ENCODE data around the gene MCF2L2. TPM values are rescaled to one million over a fixed set of nuclear protein-coding genes. Genes with fewer than 3 reads are reported as not detected.
"Not testable (repeated sequence)": the region's sequence is repeated elsewhere in the genome, so short reads cannot be mapped to it uniquely, and the experiment has no call there.

MCF2L2 gene
- polyA plus RNA-seq, 1 donor from 2014 or later, result 0.15 TPM

DNA sequence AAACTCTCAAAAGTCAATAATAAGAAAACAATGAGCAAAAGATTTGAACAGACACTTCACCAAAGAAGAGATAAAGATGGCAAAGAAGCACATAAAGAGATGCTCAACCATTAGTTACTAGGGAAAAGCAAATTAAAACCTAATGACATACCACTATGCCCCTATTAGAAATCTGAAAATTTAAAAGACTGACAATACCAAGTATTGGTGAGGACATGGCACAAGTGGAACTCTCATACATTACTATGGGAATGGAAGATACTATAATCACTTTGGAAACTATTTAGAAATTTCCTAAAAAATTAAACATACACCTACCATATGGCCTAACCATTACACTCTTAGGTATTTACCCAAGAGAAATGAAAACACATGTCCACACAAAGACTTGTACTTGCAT, 230.7 kb downstream of the MCF2L2 start:
- Mint-ChIP-seq H3K36me3 (peaks cover 3% of the 10 kb centered on the region), H3K27ac (no peak overlapping the region), H3K9me3 (peaks cover 2 to 16% (median 5%) of the 10 kb centered on the region in 3 donors), H3K4me1 (peaks cover 0 to 2% (median 0%) of the 10 kb centered on the region in 3 donors), H3K27me3 (peaks cover 16% of the 10 kb centered on the region), H3K4me3 (no peak overlapping the region)

DNA sequence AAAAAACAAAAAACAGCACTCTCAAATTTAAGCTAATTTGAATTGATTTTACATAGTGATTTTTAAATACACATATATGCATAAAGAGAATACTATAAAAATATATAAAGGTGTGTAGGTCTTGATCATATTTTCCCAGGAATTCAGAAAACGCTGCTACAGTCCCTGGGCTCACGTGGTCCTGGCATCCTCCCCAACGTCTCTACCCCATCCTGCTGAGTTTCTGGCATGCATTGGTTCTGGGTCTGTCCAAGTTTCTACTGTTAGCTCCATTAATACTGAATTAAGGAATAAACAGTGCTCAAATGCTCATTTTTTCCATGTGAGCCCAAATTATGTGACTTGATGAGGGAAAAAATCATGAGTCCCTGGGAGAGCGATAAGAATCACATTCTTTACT, 233.2 kb downstream of the MCF2L2 start:
- Mint-ChIP-seq H3K9me3 (peaks cover 0 to 9% (median 5%) of the 10 kb centered on the region in 3 donors), H3K36me3 (peaks cover 3% of the 10 kb centered on the region), H3K27ac (no peak overlapping the region), H3K4me3 (no peak overlapping the region), H3K27me3 (peaks cover 13% of the 10 kb centered on the region), H3K4me1 (no peaks in the 10 kb centered on the region)

DNA sequence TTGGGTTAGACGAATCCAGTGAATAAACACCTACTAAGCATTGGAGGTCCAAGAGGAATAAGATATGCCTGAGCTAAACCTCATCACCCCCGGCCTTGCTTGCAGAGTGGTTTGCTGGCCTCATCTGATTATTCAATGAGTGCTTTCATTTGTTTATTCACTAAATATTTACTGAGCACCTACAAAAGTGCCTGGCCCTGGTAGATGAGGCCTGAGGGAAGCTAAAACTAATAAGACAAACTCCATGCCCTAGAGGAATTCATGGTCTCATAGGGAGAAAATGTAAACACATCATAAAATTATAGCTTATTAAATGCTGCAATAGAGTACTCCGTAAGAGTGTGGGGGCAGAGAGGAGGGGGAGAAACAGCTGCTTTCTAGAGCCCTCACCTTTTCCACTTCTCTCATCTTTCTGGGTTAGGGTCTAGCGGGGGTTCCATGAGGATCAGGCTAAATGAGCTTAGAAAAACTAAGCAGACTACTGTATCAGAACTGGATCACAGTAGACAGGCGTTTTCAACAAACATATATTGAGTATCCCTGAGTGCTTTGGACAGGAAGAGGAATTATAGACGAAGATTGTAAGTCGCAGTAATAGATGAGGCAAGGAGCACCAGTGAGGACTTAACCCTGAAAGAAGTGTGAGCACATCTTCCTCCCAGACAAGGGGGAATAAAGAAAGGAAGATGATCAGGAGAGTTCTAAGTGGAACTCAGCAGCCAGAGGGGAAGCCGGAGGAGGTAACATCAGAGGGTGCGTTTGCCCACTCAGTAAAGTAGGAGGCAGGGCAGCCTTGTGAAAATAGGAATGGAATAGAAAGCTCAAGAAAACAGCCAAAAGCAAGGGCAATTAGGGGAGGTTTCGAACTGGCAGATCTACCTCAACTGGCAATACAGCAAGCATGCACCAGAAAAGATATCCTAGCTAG, 234.4 kb downstream of the MCF2L2 start:
- Mint-ChIP-seq H3K27me3 (peaks cover 13% of the 10 kb centered on the region), H3K4me3 (no peak overlapping the region), H3K27ac (peak overlapping the region in 1 of 3 donors; percentile 25), H3K4me1 (no peaks in the 10 kb centered on the region), H3K9me3 (peaks cover 0 to 8% (median 5%) of the 10 kb centered on the region in 3 donors), H3K36me3 (peaks cover 3% of the 10 kb centered on the region)

DNA sequence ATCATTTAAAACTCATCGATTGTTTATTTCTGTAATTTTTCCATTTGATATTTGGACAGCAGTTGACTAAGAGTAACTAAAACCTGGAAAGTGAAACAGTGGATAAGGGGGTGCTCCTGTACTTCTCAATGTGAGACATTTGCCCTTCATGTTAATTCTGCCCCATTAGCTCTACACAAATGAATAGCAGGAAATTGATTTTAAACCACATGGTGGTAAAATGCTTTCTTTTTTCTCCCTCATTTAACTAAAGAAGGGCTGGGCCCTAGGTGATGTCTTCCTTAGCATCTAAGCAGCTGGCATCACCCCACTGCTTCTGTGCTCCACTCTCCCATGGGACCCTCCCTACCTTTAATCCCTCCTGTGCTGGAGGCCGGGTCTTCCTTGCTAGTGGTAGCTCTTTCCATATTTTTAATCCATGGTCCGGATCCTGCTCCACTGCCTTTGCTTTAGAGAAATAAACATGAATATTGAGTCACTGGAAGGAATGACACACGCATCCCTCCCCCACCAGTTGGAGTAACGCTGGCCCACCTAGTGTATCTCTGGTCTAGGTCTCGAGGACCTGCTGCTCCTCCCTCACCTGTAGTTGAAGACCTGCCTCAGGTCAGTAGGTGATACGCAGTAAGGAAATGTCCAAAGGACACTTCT, 235.6 kb downstream of the MCF2L2 start:
- peaks cover 13% of the 10 kb centered on the region for H3K27me3 Mint-ChIP-seq
- H3K4me1 Mint-ChIP-seq, result no peaks in the 10 kb centered on the region

DNA sequence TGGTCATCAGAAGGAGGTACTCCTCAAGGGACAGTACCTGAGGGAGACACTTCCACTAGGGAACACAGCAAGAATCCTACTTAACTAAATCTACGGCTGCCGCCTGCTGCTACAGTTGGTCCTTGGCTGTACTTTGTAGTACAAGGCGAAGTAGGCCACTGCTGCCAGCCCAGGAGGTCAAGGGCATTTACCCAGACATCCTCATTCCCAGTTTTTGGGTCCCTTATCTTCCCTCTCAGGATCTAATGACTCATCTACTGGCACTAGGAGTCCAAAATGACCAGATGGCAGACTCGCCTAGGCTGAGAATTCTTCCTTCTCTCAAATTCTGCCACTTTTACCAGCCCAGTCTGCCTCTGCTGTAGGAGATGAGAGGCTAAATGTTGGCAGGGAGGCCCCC, 238.8 kb downstream of the MCF2L2 start:
- Mint-ChIP-seq H3K27me3 (peaks cover 8% of the 10 kb centered on the region), H3K4me1 (peaks cover 0 to 5% (median 0%) of the 10 kb centered on the region in 3 donors), H3K4me3 (no peak overlapping the region), H3K9me3 (peaks cover 0 to 2% (median 0%) of the 10 kb centered on the region in 3 donors), H3K36me3 (peaks cover 3% of the 10 kb centered on the region), H3K27ac (no peak overlapping the region)

More for the DNA sequence above, 235.6 kb downstream of the MCF2L2 start:
- Mint-ChIP-seq H3K4me3 (peak overlapping the region in 1 of 4 donors; percentile 13), H3K27ac (no peak overlapping the region), H3K9me3 (peaks cover 0 to 4% (median 2%) of the 10 kb centered on the region in 3 donors), H3K36me3 (peaks cover 3% of the 10 kb centered on the region)

DNA sequence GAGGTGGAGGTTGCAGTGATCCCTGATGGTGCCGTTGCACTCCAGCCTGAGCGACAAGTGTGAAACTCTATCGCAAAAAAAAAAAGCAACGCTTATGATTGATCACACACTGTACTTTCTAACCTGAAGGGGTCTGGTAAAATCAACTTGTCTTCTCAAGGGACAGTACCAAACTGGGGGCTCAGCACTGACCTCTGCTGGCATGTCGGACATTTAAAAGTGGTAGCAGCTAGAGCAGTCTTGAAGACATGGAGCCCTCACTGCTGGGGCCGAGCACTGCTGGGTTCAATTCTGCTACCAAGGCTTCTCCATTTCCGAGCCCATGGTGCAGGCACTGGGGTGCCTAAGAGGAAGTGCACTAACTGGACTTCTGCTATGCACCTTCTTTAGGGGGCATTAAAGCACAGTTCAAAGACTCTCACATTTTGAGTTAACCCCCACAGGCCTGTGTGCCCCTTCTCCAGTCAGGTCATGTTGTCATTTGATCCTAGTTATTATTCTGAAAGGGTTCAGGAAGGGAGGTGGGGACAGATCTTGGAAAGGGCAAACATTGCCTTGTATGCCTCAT, 239.4 kb downstream of the MCF2L2 start:
- no peaks in the 10 kb centered on the region for H3K36me3 Mint-ChIP-seq
- H3K27me3 Mint-ChIP-seq, result peaks cover 6% of the 10 kb centered on the region
- H3K9me3 Mint-ChIP-seq, result no peaks in the 10 kb centered on the region
- H3K4me3 Mint-ChIP-seq, result no peak overlapping the region
- no peak overlapping the region for H3K27ac Mint-ChIP-seq
- H3K4me1 Mint-ChIP-seq, result peaks cover 0 to 5% (median 0%) of the 10 kb centered on the region in 3 donors

DNA sequence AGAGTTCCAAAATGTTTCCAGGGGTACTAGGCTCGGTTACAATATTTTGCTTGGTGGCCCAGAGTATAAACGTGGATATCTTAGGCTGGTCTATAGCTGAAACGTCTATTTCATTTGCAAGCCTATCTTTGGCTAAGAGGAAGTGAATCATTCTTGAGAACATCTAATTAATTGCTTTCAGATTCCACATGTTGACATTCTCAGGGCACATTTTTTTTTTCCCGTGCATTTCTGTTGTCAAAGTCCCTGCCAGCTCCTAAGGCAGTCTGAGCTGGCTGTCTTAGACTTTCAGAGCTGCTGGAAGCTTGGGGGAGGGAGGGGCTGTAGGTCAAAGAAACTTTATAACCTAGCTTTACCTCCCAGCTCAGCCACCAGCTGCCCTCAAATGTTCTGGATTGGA, 242.7 kb downstream of the MCF2L2 start:
- Mint-ChIP-seq H3K4me3 (no peak overlapping the region), H3K27me3 (peaks cover 14% of the 10 kb centered on the region), H3K36me3 (no peaks in the 10 kb centered on the region), H3K4me1 (peaks cover 0 to 5% (median 0%) of the 10 kb centered on the region in 3 donors), H3K9me3 (no peaks in the 10 kb centered on the region), H3K27ac (no peak overlapping the region)

DNA sequence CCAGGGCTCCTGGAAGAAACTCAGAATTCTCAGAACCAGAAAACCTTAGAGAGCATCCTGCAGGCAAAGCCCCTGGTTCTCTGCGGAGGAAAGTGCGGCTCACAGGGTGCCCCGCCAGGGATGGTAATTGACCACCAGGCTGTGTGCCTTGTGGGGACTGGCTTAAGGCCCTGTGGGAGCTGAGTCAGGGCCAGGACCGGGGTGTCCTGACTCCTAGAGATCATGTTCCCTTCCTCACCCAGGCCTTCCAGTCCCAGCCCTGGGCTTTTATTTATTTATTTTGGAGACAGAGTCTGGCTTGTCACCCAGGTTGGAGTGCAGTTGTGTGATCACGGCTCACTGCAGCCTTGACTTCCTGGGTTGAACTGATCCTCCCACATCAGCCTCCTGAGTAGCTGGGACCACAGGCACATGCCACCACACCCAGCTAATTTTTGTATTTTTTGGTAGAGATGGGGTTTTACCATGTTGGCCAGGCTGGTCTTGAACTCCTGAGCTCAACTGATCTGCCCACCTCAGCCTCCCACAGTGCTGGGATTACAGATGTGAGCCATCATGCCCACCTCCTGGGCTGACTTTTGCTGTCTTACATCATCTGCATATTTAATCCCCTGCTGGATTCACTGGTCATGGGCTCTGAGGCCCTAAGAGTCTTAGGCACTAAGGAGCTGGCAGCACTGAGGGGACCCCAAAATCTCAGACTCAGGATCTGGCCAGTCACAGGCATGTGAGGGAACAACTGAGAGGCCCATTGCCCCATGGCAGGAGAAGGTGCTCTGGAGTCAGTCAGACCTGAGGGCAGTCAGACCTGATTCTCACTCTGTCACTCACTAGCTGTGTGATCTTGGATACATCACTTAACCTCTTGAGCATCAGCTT, 245.4 kb downstream of the MCF2L2 start:
- Mint-ChIP-seq H3K27ac (no peak overlapping the region), H3K4me1 (peaks cover 0 to 8% (median 3%) of the 10 kb centered on the region in 3 donors), H3K9me3 (no peaks in the 10 kb centered on the region), H3K4me3 (no peak overlapping the region), H3K27me3 (peaks cover 30% of the 10 kb centered on the region), H3K36me3 (no peaks in the 10 kb centered on the region)

DNA sequence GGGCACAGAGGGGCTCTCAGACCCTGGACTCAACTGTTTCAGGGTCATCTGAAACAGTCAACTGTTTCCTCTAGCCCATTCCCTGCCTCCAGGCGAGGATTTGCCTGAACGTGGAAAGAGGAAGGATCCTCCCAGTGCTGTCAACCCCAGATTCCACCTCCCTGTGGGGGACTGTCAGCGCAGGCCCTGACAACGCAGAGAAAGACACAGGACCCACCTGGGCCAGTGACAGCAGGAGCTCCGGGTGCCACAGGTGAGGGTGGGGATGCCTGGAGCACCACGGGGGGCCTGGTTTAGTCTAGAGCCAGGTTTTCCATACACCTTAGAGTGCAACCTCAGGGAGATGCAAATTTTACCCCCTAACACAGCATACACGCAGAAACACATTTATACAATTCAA, 246.3 kb downstream of the MCF2L2 start:
- H3K27me3 Mint-ChIP-seq, result peaks cover 30% of the 10 kb centered on the region
- no peak overlapping the region for H3K27ac Mint-ChIP-seq
- H3K4me1 Mint-ChIP-seq, result peaks cover 0 to 8% (median 3%) of the 10 kb centered on the region in 3 donors
- no peak overlapping the region for H3K4me3 Mint-ChIP-seq
- H3K36me3 Mint-ChIP-seq, result no peaks in the 10 kb centered on the region
- H3K9me3 Mint-ChIP-seq, result no peaks in the 10 kb centered on the region

DNA sequence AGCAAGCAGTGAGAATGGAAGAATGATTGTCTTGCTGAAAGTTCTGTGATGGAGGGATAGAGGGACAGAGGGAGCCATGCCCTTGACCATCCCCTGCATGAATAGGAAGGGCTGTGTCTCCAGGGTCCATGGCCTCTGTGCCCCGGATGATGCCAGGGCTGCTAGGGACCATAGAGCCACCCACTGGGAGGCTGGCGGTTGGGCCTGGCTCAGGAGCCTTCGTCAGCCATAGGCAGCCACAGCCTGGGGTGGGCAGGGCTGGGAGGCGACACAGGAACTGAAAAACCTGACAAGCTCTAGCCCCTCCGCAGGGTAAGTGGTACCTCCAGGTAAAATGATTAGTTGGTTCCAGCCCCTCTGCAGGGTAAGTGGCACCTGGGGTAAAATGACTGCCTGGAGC, 246.8 kb downstream of the MCF2L2 start:
- peaks cover 0 to 8% (median 3%) of the 10 kb centered on the region in 3 donors for H3K4me1 Mint-ChIP-seq
- no peak overlapping the region for H3K4me3 Mint-ChIP-seq
- H3K27ac Mint-ChIP-seq, result no peak overlapping the region
- H3K27me3 Mint-ChIP-seq, result peaks cover 31% of the 10 kb centered on the region
- H3K9me3 Mint-ChIP-seq, result no peaks in the 10 kb centered on the region
- no peaks in the 10 kb centered on the region for H3K36me3 Mint-ChIP-seq

DNA sequence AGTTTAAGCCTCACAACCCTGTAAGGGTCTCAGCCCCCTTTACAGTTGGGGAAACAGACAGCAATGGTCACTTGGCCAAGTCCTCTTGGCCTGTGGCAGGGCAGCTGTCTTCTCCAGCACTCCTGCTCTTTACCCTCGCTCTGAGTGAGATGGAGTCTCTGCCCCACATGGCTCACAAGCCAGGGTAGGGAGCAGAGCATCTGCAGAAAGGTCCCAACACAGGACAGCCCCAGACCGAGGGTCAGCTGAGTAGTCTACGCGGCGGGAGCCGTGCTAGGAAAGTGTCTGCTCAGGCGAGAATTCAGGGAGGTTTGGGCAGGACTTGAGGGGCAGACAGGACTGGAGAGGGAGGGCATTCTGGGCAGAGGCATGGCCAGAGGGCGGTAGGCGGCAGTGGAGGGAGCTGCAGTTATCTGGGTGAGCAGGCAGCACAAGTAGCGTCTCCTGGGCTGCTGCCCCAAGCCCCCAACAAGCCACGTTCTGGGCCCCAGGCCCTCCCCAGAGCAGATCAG, 247.6 kb downstream of the MCF2L2 start:
- Mint-ChIP-seq H3K27ac (no peak overlapping the region), H3K27me3 (peaks cover 37% of the 10 kb centered on the region), H3K9me3 (no peaks in the 10 kb centered on the region), H3K36me3 (no peaks in the 10 kb centered on the region), H3K4me3 (peak overlapping the region in 1 of 4 donors; percentile 47), H3K4me1 (peaks cover 0 to 8% (median 3%) of the 10 kb centered on the region in 3 donors)

DNA sequence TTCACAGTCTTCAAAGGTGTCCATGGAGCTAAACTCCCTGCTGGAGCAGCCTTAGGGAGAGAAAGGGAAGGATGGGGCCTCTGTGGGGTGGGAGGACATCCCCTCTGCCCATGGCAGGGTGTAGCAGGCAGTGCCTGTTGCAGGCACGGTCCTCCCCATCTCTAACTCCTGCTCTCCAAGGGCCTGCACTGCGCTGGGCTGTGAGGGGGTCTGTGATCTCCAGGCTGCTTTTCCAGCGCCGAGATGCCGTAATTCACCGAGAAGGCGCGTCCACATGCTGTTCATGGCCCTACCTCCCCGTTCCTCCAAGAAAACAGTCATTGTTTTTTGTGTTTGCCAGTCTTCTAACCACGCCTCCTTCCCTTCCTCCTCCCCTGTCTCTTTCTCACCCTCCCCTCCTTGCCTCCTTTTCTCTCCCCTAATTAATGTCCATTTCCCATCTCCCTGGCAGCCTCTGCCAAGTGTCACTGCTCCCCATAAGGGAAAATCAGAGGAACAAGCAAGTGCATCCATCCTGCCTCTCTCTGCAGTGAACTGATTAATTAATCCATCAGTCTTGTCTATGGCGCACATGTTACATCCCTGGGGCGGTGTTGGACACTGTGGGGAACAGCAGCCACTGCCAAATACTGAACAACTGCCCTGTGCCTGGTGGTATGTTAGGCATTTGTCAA, 248.2 kb downstream of the MCF2L2 start:
- Mint-ChIP-seq H3K4me3 (peak overlapping the region in 2 of 4 donors; percentile 65 to 79), H3K27me3 (peaks cover 43% of the 10 kb centered on the region), H3K36me3 (no peaks in the 10 kb centered on the region), H3K27ac (no peak overlapping the region), H3K9me3 (no peaks in the 10 kb centered on the region), H3K4me1 (peaks cover 0 to 3% (median 3%) of the 10 kb centered on the region in 3 donors)

DNA sequence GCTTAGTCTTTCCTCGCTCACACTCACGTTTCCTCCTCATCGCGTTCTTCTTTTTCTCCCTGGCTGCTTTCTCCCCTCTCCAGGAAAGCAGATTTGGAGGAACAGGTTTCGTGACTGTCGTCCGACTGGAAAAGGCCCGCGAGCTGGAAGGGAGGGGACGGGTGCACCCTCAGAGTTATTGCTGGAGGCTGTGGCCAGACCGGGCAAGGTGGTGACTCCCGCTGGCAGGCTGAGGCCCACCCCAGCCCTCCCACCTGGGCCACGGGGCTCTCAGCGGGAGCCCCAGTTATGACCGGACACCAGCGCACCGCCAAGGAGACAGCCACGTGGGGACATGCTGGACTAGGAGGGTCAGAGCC, 248.9 kb downstream of the MCF2L2 start:
- H3K4me1 Mint-ChIP-seq, H3K36me3 Mint-ChIP-seq, H3K9me3 Mint-ChIP-seq, H3K27ac Mint-ChIP-seq: not testable (repeated sequence)
- Mint-ChIP-seq H3K4me3 (peak overlapping the region in 2 of 4 donors; percentile 41 to 70), H3K27me3 (peaks cover 46% of the 10 kb centered on the region)

Measured in IgD-negative memory B cell (primary cell).